Measurements from ENCODE around the gene NEMP2.

Gene NEMP2

GRCh38 chr2:190578158-190579057, 43.9 kb upstream of the NEMP2 start:
- TF ChIP-seq CTCF (conservative IDR thresholded peaks at IDR 0.05) (no peak), ZFX (IDR thresholded peaks at IDR 0.05) (no peak)
- H3K27ac ChIP-seq, result no peak overlapping the region

- TF ChIP-seq ZFX (IDR thresholded peaks at IDR 0.05), result no peak
- H3K27ac ChIP-seq, result no peak overlapping the region
These were observed 42.1 kb upstream of the NEMP2 start for GRCh38 chr2:190576573-190576972.

- no peak overlapping the region for H3K27ac ChIP-seq
- TF ChIP-seq CTCF (conservative IDR thresholded peaks at IDR 0.05) (no peak), ZFX (IDR thresholded peaks at IDR 0.05) (no peak)
These were observed 40.7 kb upstream of the NEMP2 start for GRCh38 chr2:190575263-190575662.

- no peak for TF ChIP-seq ZFX (IDR thresholded peaks at IDR 0.05)
- TF ChIP-seq CTCF (conservative IDR thresholded peaks at IDR 0.05), result no peak
- H3K27ac ChIP-seq, result no peak overlapping the region
These were observed 39.6 kb upstream of the NEMP2 start for GRCh38 chr2:190574169-190574568.

GRCh38 chr2:190572246-190572645, 37.7 kb upstream of the NEMP2 start:
- no peak overlapping the region for H3K27ac ChIP-seq
- TF ChIP-seq ZFX (IDR thresholded peaks at IDR 0.05) (no peak), CTCF (conservative IDR thresholded peaks at IDR 0.05) (no peak)

- no peak overlapping the region for H3K27ac ChIP-seq
- TF ChIP-seq ZFX (IDR thresholded peaks at IDR 0.05), result no peak
- no peak for TF ChIP-seq CTCF (conservative IDR thresholded peaks at IDR 0.05)
These were observed 37.2 kb upstream of the NEMP2 start for GRCh38 chr2:190571686-190572085.

GRCh38 chr2:190570871-190571270, 36.3 kb upstream of the NEMP2 start:
- no peak overlapping the region for H3K27ac ChIP-seq
- no peak for TF ChIP-seq ZFX (IDR thresholded peaks at IDR 0.05)
- no peak for TF ChIP-seq CTCF (conservative IDR thresholded peaks at IDR 0.05)
